ENCODE results near the gene C12orf75.

- TF ChIP-seq CTCF (conservative IDR thresholded peaks at IDR 0.05; ENCODE audit: low read depth, low read length) = no peak
- TF ChIP-seq EZH2 (IDR thresholded peaks at IDR 0.05; ENCODE audit: borderline replicate concordance, low read depth, low read length, poor library complexity, severe bottlenecking) = no peak
These were observed 72.6 kb downstream of the C12orf75 start for GRCh38 chr12:105403095-105403494.

Data from A673 (cell line).